NCI-H1694 treated with DMSO at 0.1 percent for 48 hours (cell line): Measurements from ENCODE around the gene EEFSEC.

Source experiments
- DNase-seq: peaks from one replicate; lab custom pipeline; 2025; lab: John Stamatoyannopoulos, UW

Gene EEFSEC

DNA sequence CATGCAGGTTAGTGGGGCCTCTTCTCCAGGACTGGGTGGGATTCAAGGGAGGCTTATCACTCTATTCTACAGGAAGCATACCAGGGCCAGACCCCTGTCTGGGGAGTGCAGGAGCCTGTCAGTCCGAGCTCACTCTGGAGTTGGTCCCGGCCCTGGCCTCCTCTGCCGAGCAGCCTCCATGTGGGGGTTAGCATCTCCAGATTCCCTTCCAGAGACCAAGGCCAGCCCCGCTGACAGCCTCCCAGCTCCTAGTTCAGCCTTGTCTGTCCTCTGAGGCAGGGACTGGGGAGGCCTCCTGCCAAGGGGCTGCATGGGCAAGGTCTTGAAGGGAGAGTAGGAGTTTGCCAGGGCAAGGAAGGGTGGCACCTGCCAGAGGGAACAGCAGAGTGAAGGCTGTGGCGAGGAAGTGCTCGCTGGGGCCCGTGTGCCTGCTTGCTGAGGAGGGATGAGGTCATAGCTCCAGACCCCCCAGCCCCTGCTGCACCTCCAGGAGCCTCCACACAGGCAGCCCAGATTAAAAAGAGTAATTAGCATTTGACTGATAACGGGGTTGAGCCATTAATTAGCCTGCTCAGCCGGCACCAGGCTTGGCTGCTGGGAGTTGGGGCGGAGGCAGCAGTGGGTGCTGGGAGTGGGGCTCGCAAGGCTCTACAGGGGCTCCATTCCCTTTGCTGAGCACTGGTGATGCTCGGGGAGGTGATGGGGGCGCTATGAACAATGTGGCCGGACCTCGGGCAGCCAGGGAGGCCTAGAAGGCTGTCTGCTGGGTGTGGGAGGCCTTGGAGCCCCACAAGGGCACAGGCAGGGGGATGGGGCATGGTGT lies 259.1 kb downstream of the EEFSEC start:
- DNase-seq, result no peak

DNA sequence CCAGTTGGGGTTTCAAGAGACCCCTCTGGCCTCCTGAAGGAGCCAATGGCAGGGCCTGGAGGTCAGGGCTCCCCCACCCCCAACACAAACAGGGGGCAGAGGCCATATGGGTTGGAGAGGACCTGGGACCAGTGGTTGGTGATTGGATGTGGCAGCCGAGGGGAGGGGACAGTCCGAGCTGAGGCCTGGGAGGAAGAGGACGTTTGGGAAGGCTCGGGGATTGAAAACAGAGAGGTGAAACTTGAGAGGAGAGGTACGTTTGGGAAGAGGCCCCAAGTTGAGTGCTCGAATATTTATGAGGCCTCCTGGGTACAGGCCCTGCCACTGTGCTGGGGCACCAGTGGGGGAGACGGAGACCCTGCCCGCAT lies 259.7 kb downstream of the EEFSEC start:
- no peak for DNase-seq

DNA sequence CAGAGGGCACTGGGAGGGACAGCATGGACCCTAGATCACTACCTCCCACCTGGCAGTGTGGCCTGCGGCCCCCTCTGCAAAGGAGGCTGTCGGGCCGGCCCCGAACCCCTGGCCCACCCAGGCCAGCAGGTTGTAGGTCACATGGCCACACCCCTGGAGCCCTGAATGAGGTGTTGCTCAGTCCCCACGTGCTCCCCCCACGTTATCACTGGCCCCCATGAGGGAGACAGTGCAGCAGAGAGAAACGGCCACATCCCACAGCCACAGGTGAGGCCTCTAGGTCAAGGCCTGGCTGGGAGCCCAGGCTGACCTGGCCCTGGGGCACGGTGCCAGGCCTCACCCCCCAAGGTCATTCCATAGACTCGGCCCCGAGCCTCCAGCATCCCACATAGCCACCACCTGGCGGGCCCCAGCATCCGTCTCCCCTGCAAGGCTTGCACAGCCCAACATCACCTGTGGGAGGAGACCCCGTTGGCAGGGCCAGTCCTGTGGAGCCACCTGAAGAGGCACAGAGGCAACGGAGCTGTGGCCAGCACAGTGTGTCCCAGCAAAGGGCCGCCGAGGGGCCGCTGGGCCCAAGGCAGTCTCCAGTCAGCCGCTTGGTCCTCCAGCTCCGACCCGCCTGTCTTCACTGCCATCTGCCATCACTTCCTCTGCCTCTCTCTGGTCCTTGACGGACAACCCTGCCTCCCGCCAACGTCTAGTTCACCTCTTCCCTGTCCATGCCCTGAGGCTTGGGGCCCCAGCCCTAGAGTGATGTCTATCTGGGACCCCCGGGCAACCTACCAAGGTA lies 260.3 kb downstream of the EEFSEC start:
- DNase-seq, result no peak

DNA sequence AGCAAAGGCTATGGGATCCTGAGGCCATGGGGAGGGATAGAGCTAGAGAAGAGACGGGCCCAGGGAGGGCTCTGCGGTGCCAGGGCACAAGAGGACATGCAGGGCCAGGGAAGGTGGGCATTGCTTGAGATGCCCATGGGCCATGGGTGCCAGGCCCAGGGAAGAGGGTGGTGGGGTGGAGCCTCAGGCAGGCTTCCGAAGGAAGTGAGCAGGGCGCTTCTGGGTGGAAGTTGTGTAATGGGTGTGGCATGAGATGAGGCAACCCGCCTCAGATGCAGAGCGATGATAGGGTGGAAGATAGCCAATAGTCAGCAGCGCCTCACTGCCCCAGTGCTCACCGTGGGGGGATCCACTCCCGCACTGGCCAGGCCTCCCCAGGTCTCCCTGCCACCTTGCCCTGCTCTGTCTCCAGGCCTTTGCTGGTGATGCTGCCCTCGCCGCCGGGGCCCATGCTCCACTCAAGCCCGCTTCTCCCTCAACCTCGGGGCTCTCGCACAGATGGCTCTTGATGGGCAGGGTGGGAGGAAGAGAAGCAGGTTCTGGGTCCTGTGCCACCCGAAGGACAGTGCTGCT lies 262.0 kb downstream of the EEFSEC start:
- DNase-seq, result no peak

DNA sequence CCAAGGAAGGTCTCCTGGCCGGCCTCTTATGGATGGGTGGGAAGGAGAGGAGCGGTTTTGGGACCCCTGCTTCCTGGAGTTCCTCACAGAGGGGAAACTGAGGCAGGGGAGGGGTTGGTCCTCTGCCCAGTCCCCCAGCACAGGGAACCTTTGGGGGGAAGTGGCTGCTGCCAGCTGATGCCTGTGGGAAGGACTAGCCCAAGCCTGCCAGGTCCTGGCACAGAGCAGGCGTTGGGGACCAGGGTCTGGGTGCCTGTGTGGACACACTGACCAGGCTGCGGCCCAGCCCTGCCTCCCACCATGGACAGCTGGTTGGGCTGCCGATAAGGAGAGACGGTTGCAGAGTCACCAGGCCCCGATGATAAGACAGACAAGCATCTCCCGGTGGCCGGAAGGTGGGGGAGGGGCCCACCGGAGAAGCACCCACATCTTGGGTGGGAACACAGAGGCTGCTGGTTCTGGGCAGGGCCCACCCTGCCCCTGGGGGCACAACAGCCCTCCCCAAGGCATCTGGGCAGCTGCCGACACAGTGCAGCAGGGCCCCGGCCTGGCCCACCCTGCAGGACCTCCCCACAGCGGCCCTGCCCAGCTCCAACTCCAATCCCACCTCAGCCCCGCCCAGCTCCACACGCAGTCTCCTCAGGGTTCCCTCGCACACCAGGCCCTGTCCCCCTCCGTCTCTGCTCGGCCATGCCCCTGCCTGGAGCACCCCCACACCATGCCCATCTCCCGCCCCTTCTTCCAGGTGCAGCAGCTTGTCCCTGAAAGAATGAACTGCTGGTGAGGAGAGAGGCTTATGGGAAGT lies 262.7 kb downstream of the EEFSEC start:
- DNase-seq, result no peak

DNA sequence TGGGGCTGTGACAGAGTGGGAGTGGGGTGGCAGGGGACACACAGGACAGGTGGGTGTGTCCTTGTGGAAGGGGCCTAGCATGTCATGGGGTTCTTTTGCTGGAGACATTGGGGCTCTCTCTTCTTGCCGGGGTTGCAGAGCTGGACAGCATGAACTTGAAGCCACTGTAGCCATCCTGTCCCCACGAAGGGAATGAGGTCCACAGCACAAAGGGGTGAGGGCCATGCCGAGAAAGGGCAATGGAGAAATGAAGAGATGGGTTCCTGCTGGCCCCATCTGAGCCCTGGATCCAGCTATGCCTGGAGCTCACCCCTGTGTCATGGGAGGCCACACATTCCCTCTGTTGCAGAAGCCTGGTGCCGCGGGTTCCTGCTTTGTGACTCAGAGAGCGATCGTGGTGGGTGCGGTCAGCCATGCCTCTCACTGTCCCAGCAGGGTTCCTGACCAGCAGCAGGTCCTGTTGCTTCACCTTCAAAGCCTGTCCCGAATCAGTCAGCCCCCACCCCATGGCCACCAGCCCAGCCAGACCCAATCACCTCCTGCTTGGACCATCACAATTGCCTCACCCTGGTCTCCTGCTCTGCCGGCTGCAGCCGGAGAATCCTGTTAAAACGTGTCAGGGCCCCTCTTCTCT lies 263.4 kb downstream of the EEFSEC start:
- DNase-seq, result no peak

DNA sequence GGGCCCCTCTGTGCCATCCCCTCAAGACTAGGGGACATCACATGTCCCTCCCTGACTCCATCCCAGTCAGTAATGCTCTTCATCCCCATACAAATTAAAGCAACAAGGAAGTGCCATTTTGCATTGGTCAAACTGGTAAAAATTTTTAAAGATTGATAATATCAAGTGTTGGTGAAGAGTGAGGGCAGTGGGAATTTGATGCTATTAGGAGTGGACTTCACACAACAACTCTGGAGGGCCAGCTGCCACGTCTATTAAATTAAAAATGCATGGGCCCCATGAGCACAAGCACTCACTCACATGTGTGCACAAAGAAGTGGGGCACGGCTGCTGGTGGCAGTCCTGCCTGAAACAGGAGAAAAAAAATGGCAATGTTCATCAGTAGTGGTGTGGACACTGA lies 265.6 kb downstream of the EEFSEC start:
- no peak for DNase-seq

DNA sequence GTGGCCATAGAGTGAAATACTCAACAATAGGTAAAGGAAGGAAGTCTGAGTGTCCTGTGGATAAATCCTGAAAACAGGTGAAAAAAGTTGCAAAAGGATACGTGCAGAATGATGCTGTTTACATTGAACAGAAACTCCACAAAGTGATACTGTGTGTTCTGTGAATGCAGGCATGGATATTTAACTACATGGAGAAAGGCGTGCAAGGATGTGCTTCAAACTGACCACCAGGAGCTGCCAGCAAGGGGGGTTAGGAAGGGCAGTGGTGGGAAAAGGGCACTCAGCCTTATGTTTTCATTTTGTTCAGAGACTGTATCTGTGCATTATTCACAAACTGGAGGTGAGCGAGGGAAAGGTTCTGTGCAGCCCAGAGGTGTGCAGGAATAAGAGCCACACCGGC lies 266.0 kb downstream of the EEFSEC start:
- DNase-seq, result no peak

DNA sequence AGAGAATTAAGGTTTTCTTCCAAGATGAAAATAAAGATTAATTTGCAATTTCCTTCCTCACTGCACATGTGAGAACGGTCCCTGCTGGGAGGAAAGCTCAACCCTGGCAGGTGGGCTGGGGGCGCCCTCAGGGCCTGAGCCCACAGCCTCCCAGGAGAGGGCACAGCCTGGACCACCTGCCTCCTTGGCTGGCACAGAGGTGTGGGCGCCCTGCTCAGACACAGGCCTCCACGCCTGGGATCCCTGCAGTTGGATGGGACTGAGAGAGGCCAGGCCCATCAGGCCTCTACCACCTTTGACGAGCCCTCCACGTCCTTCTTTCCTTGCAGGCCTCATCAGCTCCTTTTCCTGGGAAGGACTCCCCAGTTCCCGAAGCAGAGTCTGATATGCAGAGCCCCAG lies 267.0 kb downstream of the EEFSEC start:
- no peak for DNase-seq

DNA sequence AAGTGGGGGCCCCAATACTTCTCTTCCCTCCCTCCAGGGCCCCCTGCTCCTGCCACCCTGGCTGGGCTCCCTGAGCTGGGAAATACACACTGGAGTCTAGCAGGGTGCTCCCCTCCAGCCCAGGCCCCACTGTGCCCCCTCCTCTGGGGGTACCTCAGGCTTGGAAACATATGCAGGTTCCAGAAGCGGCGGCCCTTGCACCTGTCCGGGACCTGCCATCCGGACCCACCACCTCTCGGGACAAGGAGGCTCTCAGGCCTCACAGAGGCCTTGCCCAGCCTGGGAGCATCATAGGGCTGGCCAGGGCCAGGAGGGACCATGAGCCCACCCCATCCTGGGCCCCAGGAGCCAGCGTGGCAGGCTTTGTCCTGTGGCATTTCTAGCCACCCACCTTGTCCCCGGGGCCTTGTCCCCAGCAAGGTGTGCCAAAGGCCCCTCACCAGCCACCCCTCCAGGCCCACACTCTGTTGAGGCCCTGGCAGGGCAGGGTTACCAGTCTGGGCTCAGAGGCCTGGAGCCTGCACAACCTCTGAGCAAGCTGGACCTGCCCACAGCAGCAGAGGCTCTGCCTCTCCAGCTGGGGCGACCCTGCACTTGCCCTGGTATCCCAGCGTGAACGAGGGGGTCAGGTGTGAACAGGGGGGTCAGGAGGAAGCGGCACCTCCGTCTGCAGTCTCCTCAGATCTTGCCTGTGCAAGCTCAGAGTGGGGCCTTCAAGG lies 267.6 kb downstream of the EEFSEC start:
- no peak for DNase-seq

DNA sequence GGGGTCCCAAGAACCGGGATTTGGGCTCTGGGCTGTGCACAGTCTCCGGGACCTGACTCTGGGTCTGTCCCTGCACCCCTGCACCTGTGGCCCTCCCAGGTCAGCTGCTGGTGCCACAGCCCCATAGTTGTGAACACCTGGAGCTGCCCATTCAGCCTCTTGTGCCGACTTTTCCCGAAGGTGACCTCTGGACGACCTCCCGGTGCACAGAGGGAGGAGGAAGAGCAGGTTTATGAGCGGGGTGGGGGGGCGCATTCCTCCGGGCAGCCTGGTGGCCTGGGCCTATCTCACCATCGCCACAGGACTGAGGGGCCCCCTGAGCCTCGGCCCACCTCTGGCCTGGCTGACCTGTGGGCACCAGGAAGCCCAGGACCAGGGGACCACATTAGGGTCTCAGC lies 268.2 kb downstream of the EEFSEC start:
- no peak for DNase-seq

DNA sequence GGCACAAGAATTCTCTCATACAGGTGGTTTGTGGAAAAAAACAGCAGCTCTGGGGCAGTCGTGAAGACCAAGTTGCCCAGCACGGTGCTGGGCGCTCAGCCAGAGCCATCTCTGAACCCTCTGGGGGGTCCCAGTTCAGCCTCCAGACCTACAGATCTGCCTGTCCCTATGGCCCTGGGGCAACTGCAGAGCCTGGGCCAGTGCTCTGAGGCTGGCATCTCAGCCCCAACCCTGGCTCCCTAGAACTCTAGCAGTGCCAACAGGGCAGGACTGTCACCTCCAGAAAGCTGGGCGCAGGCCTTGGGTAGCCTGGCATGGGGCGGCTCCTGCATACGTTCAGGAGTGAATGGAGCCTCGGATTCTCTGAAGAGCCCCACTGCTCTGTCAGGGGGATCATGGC lies 268.7 kb downstream of the EEFSEC start:
- DNase-seq, result no peak

DNA sequence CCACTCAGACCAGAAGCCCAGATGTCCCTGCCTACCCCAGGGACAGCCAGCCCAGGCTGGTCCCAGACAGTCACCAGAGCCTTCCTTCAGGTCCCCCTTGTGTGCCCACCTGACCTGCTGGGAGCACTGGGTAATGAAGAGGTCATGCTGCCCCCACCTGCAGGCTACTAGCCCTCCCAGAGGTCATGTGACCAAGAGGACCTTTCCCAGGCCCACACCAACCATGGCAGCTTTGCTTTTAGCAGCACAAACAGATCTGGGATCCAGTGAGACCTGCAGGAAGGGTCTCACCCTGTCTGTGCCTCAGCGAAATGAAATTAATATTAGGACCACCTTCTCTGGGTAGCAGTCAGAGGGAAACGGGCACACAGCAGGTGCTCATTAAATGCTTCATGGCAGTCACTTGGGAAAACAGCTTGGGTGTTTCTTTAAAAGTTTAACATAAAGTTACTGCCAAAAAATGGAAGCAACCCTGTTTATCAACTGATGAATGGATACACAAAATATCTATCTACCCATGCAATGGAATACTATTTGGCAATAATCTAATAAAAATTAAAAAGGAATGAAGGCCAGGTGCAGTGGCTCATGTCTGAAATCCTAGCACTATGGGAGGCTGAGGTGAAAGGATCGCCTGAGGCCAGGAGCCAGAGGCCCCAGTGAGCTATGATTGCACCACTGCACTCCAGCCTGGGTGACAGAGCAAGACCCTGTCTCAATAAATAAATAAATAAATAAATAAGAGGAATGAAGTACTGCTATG lies 269.7 kb downstream of the EEFSEC start:
- DNase-seq, result no peak

DNA sequence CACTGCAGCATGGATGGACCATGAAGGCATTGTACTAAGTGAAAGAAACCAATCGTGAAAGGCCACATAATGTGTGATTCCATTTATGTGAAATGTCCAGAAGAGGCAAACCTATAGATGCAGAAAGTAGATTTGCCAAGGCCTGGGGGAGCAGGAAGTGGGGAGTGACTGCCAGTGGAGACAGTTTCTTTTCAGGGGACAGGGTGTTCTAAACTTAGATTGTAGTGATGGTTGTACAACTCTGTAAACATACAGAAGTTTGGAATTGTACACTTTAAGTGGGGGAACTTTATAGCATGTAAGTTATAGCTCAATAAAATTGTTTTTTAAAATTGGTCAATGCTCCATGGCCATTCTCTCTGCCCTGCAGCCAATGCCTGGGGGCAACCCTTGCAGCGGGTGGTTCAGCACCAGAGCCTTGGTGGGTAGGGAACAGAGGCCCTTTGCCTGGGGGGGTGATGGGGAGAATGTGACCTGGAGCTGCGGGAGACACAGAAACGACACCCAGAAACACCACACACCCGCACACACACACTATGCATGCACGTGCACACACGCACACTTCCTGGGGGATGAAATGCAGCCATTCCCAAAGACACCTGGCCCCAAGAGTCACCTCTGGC lies 270.4 kb downstream of the EEFSEC start:
- DNase-seq, result no peak

DNA sequence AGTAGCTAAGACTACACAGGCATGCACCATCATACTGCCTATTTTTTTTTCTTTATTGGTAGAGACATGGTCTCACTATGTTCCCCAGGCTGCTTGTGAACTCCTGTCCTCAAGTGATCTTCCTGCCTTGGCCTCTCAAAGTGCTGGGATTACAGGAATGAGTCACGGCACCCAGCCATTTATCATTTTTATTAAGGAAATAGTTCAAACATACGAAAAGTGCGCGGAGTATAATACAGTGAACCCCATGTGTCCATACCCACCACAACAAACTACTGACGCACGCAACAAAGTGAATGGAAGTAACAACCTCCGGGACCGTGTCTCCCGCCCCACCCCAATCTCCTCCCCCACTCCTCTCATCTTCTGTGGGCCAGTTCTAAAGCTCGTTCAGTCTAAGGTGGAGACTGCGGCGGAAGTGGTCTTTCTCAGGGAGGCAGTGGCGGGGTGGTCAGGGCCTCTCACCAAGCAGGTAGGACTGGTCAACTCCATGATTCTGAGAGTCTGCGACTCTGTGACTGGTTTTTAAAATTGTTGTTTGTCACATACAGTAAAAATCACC lies 271.3 kb downstream of the EEFSEC start:
- no peak for DNase-seq

DNA sequence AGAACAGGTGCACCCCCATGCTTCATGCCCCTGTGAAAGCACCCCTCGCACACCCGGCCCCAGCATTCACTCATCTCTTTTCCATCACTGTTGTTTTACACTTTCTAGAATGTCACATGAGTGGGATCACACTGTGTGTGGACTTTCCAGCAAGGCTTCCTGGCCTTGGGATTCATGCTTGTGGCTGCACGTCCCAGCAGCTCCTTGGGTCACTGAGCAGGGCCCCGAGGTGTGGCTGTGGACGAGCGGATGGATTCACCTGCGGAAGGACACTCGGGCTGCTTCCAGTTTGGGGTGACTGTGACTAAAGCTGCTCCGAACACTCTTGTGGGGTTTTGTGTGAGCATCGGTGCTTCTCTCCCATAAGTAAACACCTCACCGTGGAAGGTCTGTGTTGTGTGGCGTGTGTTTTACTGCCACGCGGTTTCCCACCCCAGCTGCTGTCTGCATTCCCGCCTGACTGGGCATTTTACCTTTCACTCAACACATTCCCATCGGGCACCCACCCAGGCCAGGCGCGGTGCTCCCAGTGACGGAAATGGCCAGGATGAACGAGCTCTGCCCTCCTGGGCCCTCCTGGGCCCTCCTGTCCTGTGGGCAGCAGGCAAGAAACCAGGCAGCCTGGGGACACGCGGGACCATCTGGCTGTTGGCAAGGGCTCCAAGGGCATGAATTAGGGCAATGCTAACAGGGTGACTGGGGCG lies 272.0 kb downstream of the EEFSEC start:
- DNase-seq, result peak; percentile 13

DNA sequence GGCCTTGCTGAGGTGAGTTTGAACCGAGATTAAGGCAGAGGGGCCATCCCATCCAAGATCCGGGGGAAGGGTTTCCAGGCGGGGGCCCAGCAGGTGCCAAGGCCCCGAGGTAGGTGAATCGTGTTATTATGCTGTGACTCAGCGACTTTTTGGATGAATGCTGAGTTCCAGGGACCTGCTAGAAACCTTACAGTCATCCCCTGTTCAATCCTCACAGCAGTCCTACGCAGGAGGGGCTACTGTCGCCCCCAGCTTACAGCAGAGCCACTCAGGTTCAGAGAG lies 272.5 kb downstream of the EEFSEC start:
- DNase-seq, result no peak

DNA sequence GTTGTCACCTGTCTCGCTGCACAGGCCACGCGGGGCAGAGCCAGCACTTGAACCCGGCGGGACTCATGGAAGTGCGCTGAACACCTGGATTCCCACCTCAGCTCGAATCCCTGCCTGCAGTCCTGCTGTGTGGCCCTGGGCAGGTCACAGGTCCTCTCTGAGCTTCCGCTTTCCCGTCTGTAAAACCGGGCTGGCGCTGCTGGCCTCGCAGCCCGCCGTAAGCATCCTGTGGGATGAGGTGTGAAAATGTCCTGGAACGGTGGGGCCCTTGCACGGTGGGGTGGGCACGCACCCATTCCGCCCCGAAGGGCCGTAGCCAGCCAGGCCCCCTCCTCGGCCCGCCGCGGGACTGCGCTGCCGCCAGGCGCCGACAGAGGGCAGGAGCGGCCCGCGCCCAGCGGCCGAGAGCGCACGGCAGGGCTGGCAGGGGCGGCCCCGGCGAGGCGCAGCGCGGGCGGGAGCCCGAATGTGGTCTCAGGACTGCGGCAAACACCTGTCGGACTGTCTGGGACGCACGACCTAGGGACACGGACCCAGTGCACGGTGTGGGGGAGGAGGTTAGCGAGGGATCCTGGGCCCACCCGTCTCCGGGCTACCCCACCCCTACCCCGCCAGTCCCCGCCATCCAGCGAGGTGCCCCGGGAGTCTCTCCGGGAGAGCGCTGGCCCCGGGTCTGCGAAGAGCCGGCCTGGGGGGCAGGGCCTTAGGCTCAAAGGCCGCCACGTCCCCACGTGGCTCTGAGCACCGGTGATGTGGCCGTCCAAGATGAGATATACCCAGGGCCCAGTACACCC lies 273.0 kb downstream of the EEFSEC start:
- DNase-seq, result no peak
